HG03060 (cell line): Measurements from ENCODE around the gene C1QTNF8.

ENCODE experiments used
- ATAC-seq: cut with Tn5 transposase; IDR thresholded peaks from one replicate; pipeline ENCODE4 v1.9.1; 2021; ENCODE audit warnings: low read depth, moderate number of reproducible peaks; ENCODE audit not compliant: unreplicated experiment

The C1QTNF8 gene

GRCh38 chr16:1096169-1097082 is at the start of gene C1QTNF8:
C1QTNF8 (minus strand) TSS chr16:1096244; CDS start chr16:1094922, 1,322 bp downstream.
- no peak for ATAC-seq

- no peak for ATAC-seq
These were observed 49.5 kb upstream of the C1QTNF8 start for GRCh38 chr16:1145383-1146100.

GRCh38 chr16:1144476-1145382 is 48.7 kb upstream of the C1QTNF8 start:
- ATAC-seq: no peak

- ATAC-seq: no peak
These were observed 47.9 kb upstream of the C1QTNF8 start for GRCh38 chr16:1143761-1144450.

- no peak for ATAC-seq
These were observed 46.9 kb upstream of the C1QTNF8 start for GRCh38 chr16:1142911-1143310.

GRCh38 chr16:1141716-1142115 is 45.7 kb upstream of the C1QTNF8 start:
- no peak for ATAC-seq

GRCh38 chr16:1141191-1141590 is 45.1 kb upstream of the C1QTNF8 start:
- ATAC-seq: no peak

GRCh38 chr16:1140582-1141162 is 44.6 kb upstream of the C1QTNF8 start:
- no peak for ATAC-seq

GRCh38 chr16:1137604-1138003 is 41.6 kb upstream of the C1QTNF8 start:
- ATAC-seq: no peak

- ATAC-seq: no peak
These were observed 39.4 kb upstream of the C1QTNF8 start for GRCh38 chr16:1135459-1135825.

- ATAC-seq: no peak
These were observed 38.9 kb upstream of the C1QTNF8 start for GRCh38 chr16:1134776-1135458.

GRCh38 chr16:1133810-1134520 is 37.9 kb upstream of the C1QTNF8 start:
- no peak for ATAC-seq

GRCh38 chr16:1133271-1133670 is 37.2 kb upstream of the C1QTNF8 start:
- ATAC-seq: no peak

GRCh38 chr16:1132431-1132830 is 36.4 kb upstream of the C1QTNF8 start:
- no peak for ATAC-seq

- ATAC-seq: no peak
These were observed 35.4 kb upstream of the C1QTNF8 start for GRCh38 chr16:1131378-1131994.

- ATAC-seq: no peak
These were observed 34.3 kb upstream of the C1QTNF8 start for GRCh38 chr16:1130382-1130781.

GRCh38 chr16:1129106-1129960 is 33.3 kb upstream of the C1QTNF8 start:
- no peak for ATAC-seq
